Astrocyte of the spinal cord (primary cell): ENCODE data around the gene SH3D21.

Source experiments
- DNase-seq: peaks from one replicate; pipeline ENCODE4 v3.0.0; 2011; ENCODE audit warnings: low read depth, low spot score
- H3K4me3 ChIP-seq: 2 replicates; pipeline ENCODE4 v1.5.1; 2011; ENCODE audit warnings: low read depth, mild to moderate bottlenecking, low read length, moderate library complexity
- CTCF ChIP-seq: IDR thresholded peaks from 2 replicates; pipeline ENCODE4 v1.5.1; 2012; ENCODE audit warnings: low read depth, mild to moderate bottlenecking, low read length, inconsistent platforms
- in situ Hi-C: cut with HindIII; loops from 2 replicates; pipeline ENCODE4 v1.10.0; 2017; ENCODE audit warnings: low sequenced_read_pairs

The SH3D21 gene

GRCh38 chr1:36324353-36324703 lies 18.2 kb downstream of the SH3D21 start:
- TF ChIP-seq CTCF: no peak
- H3K4me3 ChIP-seq: no peak overlapping the region
- in situ Hi-C loops: no loop called here
- no peak for DNase-seq

GRCh38 chr1:36326499-36326898 lies 20.3 kb downstream of the SH3D21 start:
- no peak overlapping the region for H3K4me3 ChIP-seq
- DNase-seq: no peak
- no peak for TF ChIP-seq CTCF
- in situ Hi-C loops: no loop called here

GRCh38 chr1:36327421-36328087 lies 21.4 kb downstream of the SH3D21 start:
- H3K4me3 ChIP-seq: no peak overlapping the region
- no peak for TF ChIP-seq CTCF
- peak; percentile 34 for DNase-seq
- in situ Hi-C loops: no loop called here

GRCh38 chr1:36328088-36328480 lies 21.9 kb downstream of the SH3D21 start:
- in situ Hi-C loops: no loop called here
- no peak overlapping the region for H3K4me3 ChIP-seq
- no peak for TF ChIP-seq CTCF
- DNase-seq: no peak

- TF ChIP-seq CTCF: no peak
- in situ Hi-C loops: no loop called here
- H3K4me3 ChIP-seq: no peak overlapping the region
- DNase-seq: no peak
These were observed 22.5 kb downstream of the SH3D21 start for GRCh38 chr1:36328713-36329112.

GRCh38 chr1:36329817-36330216 lies 23.6 kb downstream of the SH3D21 start:
- TF ChIP-seq CTCF: no peak
- in situ Hi-C loops: no loop called here
- H3K4me3 ChIP-seq: no peak overlapping the region
- no peak for DNase-seq

GRCh38 chr1:36330940-36331339 lies 24.8 kb downstream of the SH3D21 start:
- TF ChIP-seq CTCF: no peak
- no peak for DNase-seq
- no peak overlapping the region for H3K4me3 ChIP-seq
- in situ Hi-C loops: no loop called here
